ENCODE measurements around the gene ITPR2.

The ITPR2 gene

DNA sequence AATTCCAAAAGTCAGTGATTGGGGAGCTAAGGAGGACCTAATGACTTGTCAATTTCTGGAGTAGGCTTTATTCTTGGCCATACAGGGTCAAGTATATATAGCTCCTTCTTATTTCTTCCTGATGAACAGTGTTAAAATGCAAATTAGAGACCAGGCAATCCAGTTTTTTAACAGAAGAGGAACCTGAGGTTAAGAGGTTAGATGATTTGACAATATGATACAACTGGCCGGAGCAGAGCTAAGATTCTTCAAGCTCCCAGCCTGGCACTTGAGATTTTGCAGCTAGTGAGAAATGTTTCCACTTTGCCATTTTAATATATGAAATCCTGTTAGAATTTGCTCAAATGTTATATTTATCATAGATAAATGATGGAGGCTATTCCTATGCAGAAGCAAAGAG, 433.6 kb downstream of the ITPR2 start:
- DNase-seq (ENCODE audit: low read depth) = no peak

DNA sequence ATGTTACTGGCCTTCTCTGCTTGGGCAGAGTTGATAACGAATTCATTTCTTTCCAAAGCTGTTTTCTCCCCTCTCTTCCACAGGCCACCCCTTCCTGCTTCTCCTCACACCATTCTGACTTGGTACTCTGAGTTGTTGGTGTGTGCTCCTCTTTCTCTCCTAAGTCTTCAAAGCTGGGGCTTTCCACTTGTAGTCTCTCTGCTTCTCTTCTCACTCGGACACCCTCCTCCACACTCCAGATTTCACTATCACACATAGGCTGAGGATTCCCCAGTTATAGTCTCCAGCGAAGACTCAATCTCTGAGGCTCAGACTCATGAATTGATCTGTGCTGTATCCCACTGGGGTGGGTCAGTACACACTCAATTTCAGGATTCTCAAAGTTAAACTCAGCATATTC, 436.6 kb downstream of the ITPR2 start:
- no peak for DNase-seq (ENCODE audit: low read depth)

GRCh38 chr12:26389343-26389742, 443.7 kb downstream of the ITPR2 start:
- DNase-seq (ENCODE audit: low read depth) = no peak

- no peak for DNase-seq (ENCODE audit: low read depth)
Observed at GRCh38 chr12:26384536-26384935, 448.5 kb downstream of the ITPR2 start.

DNA sequence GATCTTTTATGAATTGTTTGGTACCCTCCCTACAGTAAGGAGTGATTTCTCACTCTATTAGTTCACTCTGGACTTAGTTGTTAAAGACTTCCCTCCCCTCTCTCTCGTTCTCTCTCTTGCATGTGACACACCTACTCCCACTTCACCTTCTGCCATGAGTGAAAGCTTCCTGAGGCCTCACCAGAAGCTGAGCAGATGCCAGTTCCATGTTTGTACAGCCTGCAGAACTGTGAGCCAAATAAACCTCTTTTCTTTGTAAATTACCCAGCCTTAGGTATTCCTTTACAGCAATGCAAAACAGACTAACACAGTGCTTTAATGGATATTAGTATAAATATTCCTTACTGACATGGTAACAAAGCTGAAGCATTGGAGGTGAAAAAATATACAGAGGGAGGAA, 450.0 kb downstream of the ITPR2 start:
- no peak for DNase-seq (ENCODE audit: low read depth)

DNA sequence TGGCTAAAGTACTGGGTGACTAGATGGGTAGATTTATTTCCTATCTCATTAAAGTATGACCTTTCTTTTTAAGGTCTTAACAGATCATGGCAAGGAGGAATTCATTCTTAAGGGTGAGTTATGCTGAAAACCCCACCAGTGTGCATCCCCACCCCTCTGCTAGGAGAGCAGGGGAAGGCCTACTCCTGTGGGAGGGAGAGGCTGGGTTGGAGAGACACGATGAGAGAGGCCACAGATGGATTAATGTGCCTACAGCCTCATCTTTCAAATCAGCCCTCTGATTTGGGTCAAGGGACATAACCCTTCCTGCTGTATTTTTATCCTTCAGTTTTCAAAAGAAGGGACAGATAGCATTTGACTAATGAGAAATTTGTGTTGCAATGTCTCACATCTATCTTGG, 452.1 kb downstream of the ITPR2 start:
- DNase-seq (ENCODE audit: low read depth) = no peak

DNA sequence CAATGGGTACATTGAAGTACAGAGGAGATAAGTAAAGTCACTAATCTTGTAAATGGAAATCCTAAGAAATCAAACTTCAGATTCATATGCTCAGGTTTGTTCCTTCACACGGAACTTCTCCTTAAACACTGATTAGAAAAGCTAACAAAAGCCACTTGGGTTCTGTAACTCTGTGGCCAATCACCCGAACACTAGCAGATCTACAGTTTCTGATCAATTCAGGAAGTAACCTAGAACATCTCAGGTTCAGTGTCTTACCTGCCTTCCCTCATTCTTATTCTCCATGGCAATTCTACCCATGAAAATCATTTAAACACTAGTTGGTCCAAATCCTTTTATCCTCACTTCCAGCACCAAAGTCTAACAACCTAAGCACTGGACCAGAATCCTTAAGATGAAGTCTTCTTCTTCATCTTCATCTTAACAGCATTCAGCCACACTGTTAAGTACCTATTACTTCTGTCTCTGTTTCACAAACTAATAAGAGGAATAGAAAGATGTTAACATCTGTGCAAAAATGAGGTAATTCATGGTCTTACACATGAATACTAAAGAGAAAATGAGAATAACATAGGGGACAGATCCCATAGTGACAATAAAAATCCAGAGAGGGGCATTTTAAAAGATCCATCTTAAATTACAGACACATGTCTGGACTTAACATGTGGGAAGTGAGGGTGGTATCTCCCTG, 453.1 kb downstream of the ITPR2 start:
- DNase-seq (ENCODE audit: low read depth) = no peak

- no peak for DNase-seq (ENCODE audit: low read depth)
Observed at GRCh38 chr12:26378711-26379110, 454.3 kb downstream of the ITPR2 start.

GRCh38 chr12:26374934-26375680, 457.9 kb downstream of the ITPR2 start:
- no peak for DNase-seq (ENCODE audit: low read depth)

GRCh38 chr12:26373606-26374495, 459.1 kb downstream of the ITPR2 start:
- no peak for DNase-seq (ENCODE audit: low read depth)

GRCh38 chr12:26372866-26373265, 460.1 kb downstream of the ITPR2 start:
- no peak for DNase-seq (ENCODE audit: low read depth)

- no peak for DNase-seq (ENCODE audit: low read depth)
Observed at GRCh38 chr12:26370098-26370497, 462.9 kb downstream of the ITPR2 start.

- DNase-seq (ENCODE audit: low read depth) = peak; percentile 91
Observed at GRCh38 chr12:26369588-26369987, 463.4 kb downstream of the ITPR2 start.

GRCh38 chr12:26367991-26368730, 464.8 kb downstream of the ITPR2 start:
- DNase-seq (ENCODE audit: low read depth) = no peak

- DNase-seq (ENCODE audit: low read depth) = no peak
Observed at GRCh38 chr12:26361964-26362363, 471.0 kb downstream of the ITPR2 start.

- no peak for DNase-seq (ENCODE audit: low read depth)
Observed at GRCh38 chr12:26360062-26360461, 472.9 kb downstream of the ITPR2 start.

DNA sequence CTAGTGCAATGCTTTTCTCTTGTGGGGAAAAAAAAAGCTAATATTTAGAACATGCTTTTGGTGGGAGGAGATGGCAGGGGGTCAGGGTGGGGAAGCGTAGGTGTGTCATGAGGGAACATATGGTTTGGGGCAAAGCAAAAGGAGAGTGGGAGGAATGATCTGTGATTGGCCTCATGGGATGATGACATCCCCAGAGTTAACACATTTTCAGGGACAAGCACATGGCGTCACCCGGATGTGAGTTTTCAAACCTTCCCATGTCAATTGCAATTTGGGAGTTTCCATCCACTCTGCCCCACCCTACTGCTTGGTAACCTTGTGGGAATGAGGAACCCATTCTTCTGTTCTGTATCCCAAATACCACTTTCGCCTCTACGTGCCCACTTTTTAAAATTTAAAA, 473.4 kb downstream of the ITPR2 start:
- DNase-seq (ENCODE audit: low read depth) = no peak

DNA sequence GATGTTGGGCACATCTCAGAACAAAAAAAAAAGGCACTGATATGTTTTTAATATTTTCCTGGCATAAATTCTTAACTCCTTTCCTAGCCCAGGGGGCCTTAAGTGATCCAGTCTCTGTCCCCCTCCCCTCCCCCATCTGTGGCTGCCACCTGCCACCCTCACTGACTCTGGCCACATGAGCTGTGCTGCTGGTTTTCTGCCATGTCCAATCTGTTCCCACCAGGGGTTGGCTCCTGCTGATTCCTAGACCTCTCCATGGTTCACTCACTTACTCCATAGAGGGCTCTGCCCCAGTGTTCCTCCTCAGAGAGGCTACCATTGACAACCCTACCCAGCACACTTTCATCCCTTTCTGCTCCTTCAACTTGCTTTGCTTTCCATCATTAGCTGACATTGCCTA, 474.3 kb downstream of the ITPR2 start:
- no peak for DNase-seq (ENCODE audit: low read depth)

DNA sequence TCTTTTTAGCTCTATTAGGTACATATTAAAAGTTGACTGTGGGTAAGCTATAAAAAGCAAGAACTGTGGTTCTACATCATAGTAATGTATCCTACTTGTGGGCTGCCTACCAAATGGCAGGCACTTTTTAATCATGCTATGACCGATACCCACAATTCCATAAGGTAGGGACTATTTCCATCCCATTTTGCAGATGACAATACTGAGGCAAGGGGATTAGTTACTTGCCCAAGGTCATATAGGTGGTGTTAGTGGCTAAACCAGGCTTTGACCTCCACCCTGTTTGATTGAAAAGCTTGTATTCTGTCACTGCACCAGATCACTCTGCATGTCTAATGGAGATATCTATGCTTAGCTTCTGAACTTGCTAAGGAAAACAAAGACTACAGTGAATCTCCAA, 485.7 kb downstream of the ITPR2 start:
- DNase-seq (ENCODE audit: low read depth) = no peak

GRCh38 chr12:26346736-26347135, 486.3 kb downstream of the ITPR2 start:
- no peak for DNase-seq (ENCODE audit: low read depth)

DNA sequence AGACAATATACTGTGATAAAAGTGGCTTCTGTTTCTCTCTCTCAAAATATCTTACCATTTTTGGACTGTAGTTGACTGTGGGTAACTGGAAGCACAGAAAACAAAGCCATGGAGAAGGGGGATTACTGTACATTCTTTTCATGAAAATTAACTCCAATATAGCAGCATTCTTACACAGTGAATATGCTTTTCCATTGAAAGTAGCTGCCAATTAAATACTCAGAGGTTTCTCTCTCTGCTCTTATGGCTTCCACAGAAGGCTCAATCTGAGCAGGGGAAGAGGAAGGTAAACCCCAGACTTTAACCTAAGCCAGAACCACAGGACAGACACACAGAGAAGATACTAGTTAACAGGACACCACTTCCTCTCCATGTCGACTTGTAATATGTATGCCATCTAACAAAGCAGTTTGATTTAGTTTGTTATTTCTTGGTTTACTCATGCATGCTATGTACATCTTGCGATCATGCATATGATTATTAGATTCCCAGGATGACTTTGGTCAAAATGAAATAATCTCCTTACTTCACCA, 487.5 kb downstream of the ITPR2 start:
- DNase-seq (ENCODE audit: low read depth) = no peak

- DNase-seq (ENCODE audit: low read depth) = no peak
Observed at GRCh38 chr12:26341491-26341890, 491.5 kb downstream of the ITPR2 start.
